ENCODE data around the gene ACSL1. TPM values are rescaled to one million over a fixed set of nuclear protein-coding genes. Genes with fewer than 3 reads are reported as not detected.

Gene ACSL1
- total RNA-seq, 4 donors from 2014 or later, result 48.5 to 98.8 (median 55.3) TPM

DNA sequence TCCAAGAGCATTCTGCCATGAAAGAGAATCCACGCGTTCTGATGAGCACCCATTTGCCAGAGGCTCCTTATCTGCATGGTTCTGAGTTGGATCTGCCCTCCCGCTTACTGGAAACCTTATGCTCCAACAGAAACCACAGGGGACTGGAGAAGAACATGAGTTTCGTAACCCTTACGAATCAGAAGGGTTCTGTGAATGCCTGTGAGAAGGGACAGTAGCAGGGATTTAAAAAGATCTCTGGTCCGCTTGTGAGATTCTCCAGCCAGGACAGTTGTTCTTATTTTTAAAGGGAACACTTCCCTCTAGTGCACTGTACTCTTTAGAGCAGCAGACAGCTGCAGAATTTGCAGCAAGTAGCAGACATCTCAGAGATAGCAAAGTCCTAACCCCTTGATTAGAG lies 69.4 kb downstream of the ACSL1 start:
- Histone ChIP-seq H3K4me1 (peaks cover 0 to 24% (median 4%) of the 10 kb centered on the region in 3 donors), H3K27ac (peak overlapping the region in 2 of 4 donors; percentile 45 to 56), H3K27me3 (no peaks in the 10 kb centered on the region), H3K36me3 (peaks cover 0 to 61% of the 10 kb centered on the region in 2 donors), H3K9me3 (no peaks in the 10 kb centered on the region), H3K4me3 (no peak overlapping the region)
- peak; percentile 80 for ATAC-seq
- WGBS, 2 donors (ENCODE audit: low coverage in 1 of 2), result 60% methylated on average over 6 of the region's 6 CpGs; no CpG with 5 or more reads in 1 of the 2 donors
- TF ChIP-seq, protein P1, sequence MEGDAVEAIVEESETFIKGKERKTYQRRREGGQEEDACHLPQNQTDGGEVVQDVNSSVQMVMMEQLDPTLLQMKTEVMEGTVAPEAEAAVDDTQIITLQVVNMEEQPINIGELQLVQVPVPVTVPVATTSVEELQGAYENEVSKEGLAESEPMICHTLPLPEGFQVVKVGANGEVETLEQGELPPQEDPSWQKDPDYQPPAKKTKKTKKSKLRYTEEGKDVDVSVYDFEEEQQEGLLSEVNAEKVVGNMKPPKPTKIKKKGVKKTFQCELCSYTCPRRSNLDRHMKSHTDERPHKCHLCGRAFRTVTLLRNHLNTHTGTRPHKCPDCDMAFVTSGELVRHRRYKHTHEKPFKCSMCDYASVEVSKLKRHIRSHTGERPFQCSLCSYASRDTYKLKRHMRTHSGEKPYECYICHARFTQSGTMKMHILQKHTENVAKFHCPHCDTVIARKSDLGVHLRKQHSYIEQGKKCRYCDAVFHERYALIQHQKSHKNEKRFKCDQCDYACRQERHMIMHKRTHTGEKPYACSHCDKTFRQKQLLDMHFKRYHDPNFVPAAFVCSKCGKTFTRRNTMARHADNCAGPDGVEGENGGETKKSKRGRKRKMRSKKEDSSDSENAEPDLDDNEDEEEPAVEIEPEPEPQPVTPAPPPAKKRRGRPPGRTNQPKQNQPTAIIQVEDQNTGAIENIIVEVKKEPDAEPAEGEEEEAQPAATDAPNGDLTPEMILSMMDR (IDR thresholded peaks at IDR 0.05), result no peak
- TF ChIP-seq POLR2AphosphoS5 (IDR thresholded peaks at IDR 0.05), result peak; percentile 69

DNA sequence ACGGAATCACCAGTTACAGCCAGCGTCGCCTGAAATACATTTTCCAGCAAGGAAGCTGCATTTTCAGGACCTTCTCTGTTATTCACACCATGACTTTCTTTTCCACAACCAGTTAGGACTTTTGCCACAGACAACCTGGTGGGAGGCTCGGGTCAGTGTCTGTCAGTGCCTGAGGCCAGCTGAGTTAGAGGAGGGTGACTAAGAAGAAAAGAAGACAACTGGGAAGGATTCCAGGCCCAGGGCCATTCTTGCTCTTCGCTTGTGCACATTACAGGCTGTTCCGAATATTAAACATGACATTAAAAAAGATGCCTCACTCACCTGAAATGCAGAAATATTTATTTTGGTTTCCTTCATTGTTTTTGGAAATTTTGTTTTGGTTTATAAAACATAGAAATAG lies 70.5 kb downstream of the ACSL1 start:
- peaks cover 0 to 50% of the 10 kb centered on the region in 2 donors for H3K36me3 ChIP-seq
- peak; percentile 42 for ATAC-seq
- H3K4me1 ChIP-seq, result peaks cover 0 to 24% (median 4%) of the 10 kb centered on the region in 3 donors
- TF ChIP-seq, protein P1 (IDR thresholded peaks at IDR 0.05), result no peak
- no peak for TF ChIP-seq POLR2A (IDR thresholded peaks at IDR 0.05)
- no peak for TF ChIP-seq POLR2AphosphoS5 (IDR thresholded peaks at IDR 0.05)
- TF ChIP-seq EP300 (IDR thresholded peaks at IDR 0.05), result no peak
- no peak overlapping the region for H3K4me3 ChIP-seq
- H3K9me3 ChIP-seq, result no peaks in the 10 kb centered on the region
- H3K27me3 ChIP-seq, result no peaks in the 10 kb centered on the region
- peak overlapping the region in 2 of 4 donors; percentile 45 to 56 for H3K27ac ChIP-seq
- WGBS, 2 donors (ENCODE audit: low coverage in 1 of 2), result 59 to 66% methylated on average over 3 to 6 of the region's 6 CpGs

DNA sequence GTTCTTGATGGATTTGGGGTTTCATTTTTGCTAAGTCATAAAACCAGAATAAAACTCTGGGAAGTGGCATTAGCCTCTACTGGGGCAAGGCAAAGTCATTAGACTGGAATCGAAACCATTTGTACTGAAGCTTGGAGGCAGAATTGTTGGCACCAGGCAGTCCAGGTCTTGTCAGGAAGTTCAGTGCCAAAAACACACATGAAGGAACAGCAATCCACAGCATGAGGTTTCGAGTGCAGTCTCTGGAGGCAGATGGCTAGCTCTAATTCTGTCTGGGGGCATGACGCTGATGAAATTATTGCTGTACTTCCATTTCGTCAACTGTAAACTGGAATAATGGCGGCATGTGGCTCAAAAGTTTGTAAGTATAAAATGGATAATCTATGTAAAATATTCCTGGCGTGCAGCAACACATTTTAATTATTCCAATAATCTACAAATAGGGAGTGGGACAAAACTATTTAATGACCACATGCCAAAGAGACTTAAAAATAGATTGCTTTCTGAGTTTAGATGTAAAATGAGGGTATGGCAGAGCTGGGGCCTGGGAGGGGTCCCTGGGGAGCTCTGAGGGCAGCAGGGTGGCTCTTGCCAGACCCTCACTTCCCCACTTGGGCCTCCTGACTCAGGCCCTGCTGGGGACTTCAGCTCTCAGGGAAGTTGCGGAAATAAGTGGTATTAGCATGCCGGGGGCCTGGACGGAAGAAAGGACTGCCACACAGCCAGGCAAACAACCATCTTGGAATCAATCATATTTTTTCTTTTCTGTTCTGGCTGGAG lies 73.1 kb downstream of the ACSL1 start:
- ATAC-seq, result no peak
- TF ChIP-seq, protein P1 (IDR thresholded peaks at IDR 0.05), result no peak
- TF ChIP-seq POLR2AphosphoS5 (IDR thresholded peaks at IDR 0.05), result no peak
- TF ChIP-seq EP300 (IDR thresholded peaks at IDR 0.05), result no peak
- TF ChIP-seq POLR2A (IDR thresholded peaks at IDR 0.05), result no peak
- H3K27me3 ChIP-seq, result no peaks in the 10 kb centered on the region
- H3K4me3 ChIP-seq, result no peak overlapping the region
- 80 to 90% methylated on average over 5 to 6 of the region's 9 CpGs for WGBS, 2 donors (ENCODE audit: low coverage in 1 of 2)
- peaks cover 0 to 38% (median 4%) of the 10 kb centered on the region in 3 donors for H3K4me1 ChIP-seq
- no peaks in the 10 kb centered on the region for H3K9me3 ChIP-seq
- H3K36me3 ChIP-seq, result peaks cover 0 to 41% of the 10 kb centered on the region in 2 donors
- H3K27ac ChIP-seq, result no peak overlapping the region

DNA sequence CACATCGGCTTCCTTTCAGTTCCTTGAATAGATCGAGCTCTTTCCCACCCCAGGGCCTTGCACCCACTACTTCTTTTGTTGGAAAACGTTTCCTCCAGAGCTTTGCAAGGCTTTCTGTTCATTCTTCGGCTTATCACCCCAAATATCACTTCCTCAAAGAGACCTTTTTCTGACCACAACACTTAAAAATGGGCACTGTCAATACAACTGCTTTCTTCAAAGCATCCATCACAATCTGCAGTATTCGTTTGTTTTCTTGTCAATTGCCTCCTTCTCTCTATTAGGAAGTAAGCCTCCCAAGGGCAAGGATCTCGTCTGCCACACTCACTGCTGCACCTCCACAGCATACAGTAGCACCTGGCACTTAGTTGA lies 74.2 kb downstream of the ACSL1 start:
- Histone ChIP-seq H3K27me3 (no peaks in the 10 kb centered on the region), H3K4me1 (peaks cover 0 to 42% (median 12%) of the 10 kb centered on the region in 3 donors), H3K9me3 (no peaks in the 10 kb centered on the region), H3K27ac (no peak overlapping the region), H3K4me3 (no peak overlapping the region), H3K36me3 (peaks cover 0 to 30% of the 10 kb centered on the region in 2 donors)
- TF ChIP-seq EP300 (IDR thresholded peaks at IDR 0.05), result no peak
- no peak for TF ChIP-seq POLR2AphosphoS5 (IDR thresholded peaks at IDR 0.05)
- no peak for TF ChIP-seq POLR2A (IDR thresholded peaks at IDR 0.05)
- TF ChIP-seq, protein P1 (IDR thresholded peaks at IDR 0.05), result no peak
- ATAC-seq, result no peak
- 64 to 82% methylated on average over 4 to 6 of the region's 6 CpGs for WGBS, 2 donors (ENCODE audit: low coverage in 1 of 2)
